ENCODE measurements around the gene BBLN.

Gene BBLN

DNA sequence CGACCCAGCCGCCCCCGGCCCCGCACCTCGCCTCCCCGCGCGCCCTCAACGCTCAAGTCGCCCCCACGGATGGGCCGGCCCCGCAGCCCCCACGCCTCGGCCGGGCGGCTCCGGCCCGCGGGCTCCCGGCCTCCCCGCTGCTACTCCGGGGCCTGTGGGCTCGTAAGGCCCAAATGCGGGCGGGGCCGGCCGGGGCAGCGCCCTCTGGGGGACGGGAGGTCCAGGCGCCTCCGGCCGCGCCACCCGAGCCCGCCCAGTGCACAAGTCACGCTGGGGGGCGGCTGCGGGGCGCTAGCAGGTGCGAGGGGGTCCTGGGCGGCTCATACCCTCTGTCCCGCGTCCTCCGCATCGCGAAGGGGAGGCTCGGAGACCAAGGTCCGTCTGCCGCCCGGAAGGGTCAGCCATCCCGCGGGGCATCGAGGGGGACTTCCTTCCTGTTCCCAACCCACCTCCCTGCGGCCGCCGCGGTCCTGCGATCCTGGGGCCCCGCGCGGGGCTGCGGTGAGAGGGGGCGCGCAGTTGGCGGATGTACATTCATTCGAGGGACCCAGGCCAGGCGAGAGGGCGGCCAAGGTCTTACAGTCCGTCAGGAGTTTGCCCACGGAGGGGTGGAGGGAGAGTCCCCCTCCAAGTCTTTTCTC lies 31.5 kb downstream of the BBLN start, which contains the start of gene CIZ1:
Gene CIZ1, minus strand, starts transcription at position 167 of the 641 bp plus-strand sequence. CDS start 715 bp downstream, outside the sequence.
- TF ChIP-seq, protein P1, sequence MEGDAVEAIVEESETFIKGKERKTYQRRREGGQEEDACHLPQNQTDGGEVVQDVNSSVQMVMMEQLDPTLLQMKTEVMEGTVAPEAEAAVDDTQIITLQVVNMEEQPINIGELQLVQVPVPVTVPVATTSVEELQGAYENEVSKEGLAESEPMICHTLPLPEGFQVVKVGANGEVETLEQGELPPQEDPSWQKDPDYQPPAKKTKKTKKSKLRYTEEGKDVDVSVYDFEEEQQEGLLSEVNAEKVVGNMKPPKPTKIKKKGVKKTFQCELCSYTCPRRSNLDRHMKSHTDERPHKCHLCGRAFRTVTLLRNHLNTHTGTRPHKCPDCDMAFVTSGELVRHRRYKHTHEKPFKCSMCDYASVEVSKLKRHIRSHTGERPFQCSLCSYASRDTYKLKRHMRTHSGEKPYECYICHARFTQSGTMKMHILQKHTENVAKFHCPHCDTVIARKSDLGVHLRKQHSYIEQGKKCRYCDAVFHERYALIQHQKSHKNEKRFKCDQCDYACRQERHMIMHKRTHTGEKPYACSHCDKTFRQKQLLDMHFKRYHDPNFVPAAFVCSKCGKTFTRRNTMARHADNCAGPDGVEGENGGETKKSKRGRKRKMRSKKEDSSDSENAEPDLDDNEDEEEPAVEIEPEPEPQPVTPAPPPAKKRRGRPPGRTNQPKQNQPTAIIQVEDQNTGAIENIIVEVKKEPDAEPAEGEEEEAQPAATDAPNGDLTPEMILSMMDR (IDR thresholded peaks at IDR 0.05; ENCODE audit: extremely low read depth, missing control alignments): peak; percentile 95
- DNase-seq (ENCODE audit: low spot score): peak; percentile 98

DNA sequence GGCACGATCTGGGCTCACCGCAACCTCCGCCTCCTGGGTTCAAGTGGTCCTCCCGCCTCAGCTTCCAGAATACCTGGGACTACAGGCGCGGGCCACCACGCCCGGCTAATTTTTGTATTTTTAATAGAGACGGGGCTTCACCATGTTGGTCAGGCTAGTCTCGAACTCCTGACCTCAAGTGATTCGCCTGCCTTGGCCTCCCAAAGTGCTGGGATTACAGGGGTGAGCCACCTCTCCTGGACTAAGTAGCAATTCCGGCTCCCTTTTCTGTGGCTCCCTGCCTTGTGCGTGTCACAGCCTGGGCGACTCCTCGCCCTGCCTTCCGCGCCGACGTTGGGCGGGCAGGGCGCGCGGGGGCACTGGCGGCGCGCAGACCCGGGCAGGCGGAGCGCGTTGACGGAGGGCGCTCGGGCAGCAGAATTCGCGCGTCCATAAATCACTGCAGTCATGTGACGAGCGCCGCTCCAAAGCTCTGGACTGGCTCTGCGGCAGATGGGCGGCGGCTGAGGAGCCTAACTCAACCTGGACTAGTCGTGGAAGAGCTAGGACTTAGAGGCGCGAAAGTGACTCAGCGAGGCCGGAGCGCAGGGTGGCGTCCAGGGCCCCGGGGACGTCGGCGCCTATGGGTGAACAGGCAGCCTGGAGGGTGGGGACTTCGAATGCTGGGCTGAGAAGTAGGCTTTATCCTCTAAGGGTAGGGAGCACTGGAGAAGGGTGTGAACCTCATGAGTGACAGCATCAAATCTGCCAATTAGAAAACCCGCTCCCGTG lies 32.7 kb downstream of the BBLN start:
- DNase-seq (ENCODE audit: low spot score): peak; percentile 80

DNA sequence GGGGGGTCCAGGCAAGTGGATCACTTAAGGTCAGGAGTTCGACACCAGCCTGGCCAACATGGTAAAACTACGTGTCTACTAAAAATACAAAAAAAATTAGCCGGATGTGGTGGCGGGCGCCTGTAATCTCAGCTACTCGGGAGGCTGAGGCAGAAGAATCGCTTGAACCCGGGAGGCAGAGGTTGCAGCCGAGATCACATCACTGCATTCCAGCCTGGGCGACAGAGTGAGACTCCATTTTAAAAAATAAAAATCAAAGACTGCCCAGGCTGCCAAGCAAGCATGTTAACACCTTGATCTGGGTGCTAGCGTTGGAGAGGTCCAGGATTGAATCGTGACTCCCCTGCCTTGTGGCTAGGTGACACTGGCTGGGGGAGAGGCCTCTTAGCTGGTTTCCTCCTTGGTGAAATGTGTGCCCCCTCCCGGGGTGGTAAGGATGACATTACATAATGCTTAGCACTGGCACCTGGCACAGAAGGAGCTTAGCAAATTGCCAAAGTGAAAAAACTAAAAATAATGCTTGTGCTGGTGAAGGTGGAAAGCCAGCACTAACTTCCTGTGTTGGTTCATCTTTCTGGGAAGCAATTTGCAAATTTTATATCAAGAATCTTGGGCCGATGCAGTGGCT lies 33.5 kb downstream of the BBLN start:
- TF ChIP-seq, protein P1 (IDR thresholded peaks at IDR 0.05; ENCODE audit: extremely low read depth, missing control alignments): no peak
- DNase-seq (ENCODE audit: low spot score): no peak

More for the DNA sequence above, 32.7 kb downstream of the BBLN start:
- TF ChIP-seq, protein P1 (IDR thresholded peaks at IDR 0.05; ENCODE audit: extremely low read depth, missing control alignments): peak; percentile 67

DNA sequence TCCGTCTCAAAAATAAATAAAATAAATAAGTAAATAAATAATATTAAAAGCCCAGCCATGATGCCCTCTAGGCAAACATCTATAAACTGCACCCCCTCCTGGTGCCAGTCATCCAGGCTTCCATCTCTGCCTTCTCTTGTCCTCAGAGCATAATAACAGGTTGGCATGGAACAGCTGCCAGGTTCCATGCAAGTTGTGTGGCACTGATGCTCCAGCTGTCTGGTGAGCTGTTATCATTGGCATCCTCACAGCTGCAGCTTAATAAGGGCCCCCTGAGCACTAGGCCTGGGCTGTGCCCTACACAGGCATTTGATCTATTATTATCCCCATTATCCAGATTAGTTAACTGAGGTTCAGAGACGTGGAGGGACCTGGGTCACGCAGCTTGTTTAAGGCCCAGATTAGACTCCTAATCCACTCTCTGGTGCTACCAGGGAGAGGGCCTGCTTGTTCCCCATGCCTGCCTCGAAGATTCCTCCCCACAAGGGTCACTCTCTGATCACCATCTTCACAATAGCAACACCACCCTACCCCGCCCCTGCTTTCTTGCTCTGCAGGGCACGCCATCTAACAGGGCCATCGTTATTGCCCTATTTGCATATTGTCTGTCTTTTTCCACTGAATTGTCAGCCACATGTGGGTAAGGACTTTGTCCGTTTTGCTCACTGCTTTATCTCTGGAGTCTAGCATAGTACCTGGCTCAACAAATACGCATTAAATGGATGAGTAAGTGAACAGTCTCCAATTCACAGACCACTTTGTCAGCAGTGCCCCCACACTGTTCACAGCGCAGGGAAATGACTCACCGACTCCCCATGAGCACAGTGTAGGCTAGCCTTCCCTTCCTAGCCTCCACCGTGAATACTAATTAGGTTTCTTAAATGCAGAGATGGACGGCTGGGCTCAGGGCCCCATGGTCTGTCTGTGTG lies 41.6 kb downstream of the BBLN start:
- TF ChIP-seq, protein P1 (IDR thresholded peaks at IDR 0.05; ENCODE audit: extremely low read depth, missing control alignments): no peak
- DNase-seq (ENCODE audit: low spot score): no peak

DNA sequence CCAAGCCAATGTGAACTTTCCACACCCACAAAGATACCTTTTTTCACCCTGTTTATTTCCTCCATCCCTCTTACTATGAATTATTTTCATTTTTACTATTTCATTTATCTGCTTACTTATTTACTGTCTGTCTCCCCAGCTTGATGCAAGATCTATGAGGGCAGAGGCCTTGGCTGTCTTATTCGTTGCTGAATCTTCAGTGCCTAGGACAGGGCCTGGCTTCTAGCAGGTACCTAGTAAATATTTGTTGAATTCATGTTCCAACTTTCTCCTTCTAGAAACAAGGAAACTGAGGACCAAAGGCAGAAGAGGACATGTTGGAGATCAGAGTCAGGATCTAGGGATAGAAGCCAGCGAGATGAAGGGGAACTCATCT lies 42.6 kb downstream of the BBLN start:
- DNase-seq (ENCODE audit: low spot score): no peak
- TF ChIP-seq, protein P1 (IDR thresholded peaks at IDR 0.05; ENCODE audit: extremely low read depth, missing control alignments): no peak

DNA sequence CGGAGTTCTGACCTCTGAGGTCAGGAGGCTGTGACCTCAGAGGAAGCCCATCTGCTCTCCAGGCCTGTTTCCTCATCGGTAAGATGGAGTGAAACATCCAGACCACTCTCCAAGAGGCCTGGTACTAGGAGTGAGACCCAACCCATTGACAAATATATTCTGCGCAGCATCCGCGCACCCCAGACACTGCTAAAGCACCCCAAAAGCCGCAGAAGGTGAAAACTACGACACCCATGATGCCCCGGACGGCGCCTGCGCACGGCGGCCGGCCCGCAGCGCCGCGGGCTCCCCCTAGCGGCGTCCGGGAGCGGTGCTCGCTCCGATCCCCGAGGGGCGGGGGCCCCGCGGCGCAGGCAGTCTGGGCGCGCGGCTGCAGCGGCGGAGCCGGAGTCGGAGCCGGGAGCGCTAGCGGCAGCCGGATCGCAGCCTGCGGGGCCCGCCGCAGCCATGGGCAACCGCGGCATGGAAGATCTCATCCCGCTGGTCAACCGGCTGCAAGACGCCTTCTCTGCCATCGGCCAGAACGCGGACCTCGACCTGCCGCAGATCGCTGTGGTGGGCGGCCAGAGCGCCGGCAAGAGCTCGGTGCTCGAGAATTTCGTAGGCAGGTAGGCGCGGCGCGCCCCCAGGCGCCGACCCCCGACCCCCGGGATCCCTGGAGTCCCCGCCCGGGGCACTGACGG lies 43.1 kb downstream of the BBLN start, which contains the start of gene DNM1:
Gene DNM1, plus strand, starts transcription at position 356 of the 683 bp plus-strand sequence. Its CDS starts 92 bp downstream, at position 448.
- DNase-seq (ENCODE audit: low spot score): peak; percentile 99
- TF ChIP-seq, protein P1 (IDR thresholded peaks at IDR 0.05; ENCODE audit: extremely low read depth, missing control alignments): peak; percentile 95
